HG02885 (cell line): ENCODE measurements around the gene CEACAM16.
A peak's percentile ranks its signal among the peaks of the same experiment; 100 is the strongest.

Source experiments
- ATAC-seq: cut with Tn5 transposase; IDR thresholded peaks from one replicate; pipeline ENCODE4 v1.9.1; 2021; ENCODE audit warnings: mild to moderate bottlenecking; ENCODE audit not compliant: unreplicated experiment, poor library complexity

Gene CEACAM16

DNA sequence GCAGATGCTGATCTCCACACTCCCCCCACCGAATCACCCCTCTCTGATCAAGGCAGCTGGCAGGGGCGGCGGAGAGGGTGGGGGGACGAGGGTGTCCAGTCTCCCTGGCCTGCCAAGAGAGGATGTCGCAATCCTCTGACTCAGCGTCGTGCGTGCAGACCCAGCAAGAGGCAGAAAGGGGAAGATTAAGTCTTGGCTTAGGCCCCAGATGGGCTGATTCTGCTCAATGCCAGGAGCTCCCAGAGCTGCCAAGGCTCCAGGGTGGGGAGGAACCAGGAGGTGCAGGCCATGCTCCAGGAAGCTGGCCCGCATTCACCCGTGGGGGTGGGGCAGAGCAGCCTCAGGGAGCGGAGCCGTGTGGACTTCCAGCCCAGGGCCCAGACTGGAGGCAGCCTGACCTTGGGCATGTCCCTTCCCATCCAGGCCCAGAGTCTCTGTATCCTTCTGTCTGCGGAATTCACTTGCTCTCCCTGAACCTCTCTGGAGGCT lies 42.9 kb downstream of the CEACAM16 start:
- no peak for ATAC-seq

DNA sequence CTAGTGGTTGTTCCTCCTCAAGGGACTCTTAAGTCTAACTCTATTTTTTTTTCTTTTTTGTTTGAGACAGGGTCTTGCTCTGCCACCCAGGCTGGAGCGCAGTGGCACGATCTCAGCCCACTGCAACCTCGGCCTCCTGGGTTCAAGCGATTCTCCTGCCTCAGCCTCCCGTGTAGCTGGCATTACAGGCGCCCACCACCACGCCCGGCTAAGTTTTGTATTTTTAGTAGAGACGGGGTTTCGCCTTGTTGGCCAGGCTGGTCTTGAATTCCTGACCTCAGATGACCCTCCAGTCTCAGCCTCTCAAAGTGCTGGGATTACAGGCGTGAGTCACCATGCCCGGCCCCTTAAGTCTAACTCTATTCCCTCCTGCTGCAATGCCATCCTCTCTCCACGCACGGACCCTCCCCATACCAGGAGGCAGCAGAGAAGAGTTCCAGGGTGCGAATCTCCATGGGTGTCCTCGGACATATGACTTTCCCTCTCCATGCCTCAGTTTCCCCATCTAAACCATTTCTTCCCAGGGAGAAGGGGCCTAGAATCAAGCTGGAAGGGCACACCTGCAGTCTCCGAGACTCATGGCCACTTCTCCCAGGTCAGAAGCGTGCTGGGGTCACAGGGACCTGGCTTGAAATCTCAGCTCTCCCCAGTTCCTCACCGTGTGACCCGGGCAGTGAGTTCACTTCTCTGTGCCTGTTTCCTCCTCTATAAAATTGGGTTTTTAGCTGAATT lies 43.5 kb downstream of the CEACAM16 start:
- ATAC-seq = no peak

DNA sequence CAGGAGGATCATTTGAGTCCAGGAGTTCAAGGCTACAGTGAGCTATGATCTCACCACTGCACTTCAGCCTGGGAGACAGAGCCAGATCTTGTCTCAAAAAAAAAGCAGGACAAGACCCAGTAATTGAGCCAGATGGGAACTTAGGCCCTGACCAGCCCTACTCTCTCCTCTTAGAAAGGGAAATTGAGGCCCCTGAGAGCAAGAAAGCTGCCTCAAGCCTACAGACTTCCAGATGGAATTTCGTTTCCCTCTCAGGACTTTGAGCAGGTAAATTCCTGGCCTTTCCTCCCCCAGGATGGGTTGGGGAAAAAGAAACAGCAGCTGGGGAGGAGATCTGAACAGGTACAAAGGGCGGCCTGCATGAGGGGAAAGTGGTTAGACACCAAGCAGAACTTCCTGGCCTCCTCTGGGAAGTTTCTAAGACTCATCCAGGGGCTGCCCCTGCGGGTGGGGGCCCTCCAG lies 46.0 kb downstream of the CEACAM16 start:
- ATAC-seq = no peak

DNA sequence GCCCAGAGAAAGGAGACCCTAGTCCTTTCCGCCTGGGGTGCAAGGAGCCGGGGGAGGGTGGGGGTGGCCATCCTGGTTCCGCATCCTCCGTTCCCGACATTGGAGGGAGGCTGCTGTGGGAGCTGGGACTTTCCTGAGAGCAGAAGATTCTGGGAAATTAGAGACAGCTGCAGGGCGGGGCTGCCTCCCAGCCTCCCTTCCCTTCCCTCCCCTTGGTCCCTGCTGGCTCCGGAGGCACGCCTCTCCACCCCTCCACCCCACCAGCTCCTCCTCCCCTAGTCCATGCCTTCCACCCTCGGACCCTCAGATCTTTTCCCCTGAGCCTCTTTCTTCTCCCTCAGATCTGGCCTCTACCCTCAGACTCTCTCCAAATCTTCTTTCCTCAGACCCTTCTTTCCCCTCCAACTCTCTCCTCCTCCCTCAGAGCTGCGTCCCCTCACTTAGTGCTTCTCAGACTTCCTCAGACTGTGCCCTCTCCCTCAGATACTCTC lies 46.4 kb downstream of the CEACAM16 start:
- no peak for ATAC-seq

DNA sequence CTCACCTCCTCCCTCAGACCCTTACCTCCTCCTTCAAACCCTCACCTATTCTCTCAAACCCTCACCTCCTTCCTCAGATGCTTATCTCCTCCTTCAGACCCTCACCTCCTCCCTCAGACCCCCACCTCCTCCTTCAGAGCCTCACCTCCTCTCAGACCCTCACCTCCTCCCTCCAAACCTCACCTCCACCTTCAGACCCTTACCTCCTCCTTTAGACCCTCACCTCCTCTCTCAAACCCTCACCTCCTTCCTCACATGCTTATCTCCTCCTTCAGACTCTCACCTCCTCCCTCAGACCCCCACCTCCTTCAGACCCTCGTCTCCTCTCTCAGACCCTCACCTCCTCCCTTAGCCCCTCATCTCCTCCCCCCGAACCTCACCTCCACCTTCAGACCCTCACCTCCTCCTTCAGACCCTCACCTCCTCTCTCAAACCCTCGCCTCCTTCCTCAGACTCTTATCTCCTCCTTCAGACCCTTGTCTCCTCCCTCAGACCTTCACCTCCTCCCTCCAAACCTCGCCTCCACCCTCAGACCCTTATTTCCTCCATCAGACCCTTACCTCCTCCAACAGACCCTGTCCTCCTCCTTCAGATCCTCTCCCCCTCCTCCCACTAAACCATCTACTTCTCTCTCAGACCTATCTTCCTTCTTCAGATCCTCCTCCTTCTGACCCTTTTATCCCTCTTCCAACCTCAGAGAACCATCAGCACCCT lies 47.1 kb downstream of the CEACAM16 start:
- no peak for ATAC-seq

DNA sequence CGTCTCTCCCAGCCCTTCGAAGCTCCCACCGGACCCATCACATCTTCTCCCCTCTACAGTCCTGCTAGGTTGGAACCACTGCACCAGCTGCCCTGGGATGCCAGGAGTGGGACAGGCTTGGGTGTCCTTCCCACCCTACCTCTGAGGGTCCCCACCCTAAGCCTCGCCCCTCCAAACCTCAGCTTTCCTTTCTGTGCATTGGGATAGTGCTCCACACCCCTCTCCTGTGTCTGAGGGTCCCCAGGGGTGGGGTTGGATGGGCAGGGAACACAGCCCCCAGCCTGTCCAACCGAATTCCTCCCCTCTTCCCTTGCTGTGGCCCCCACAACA lies 47.6 kb downstream of the CEACAM16 start:
- ATAC-seq = no peak

DNA sequence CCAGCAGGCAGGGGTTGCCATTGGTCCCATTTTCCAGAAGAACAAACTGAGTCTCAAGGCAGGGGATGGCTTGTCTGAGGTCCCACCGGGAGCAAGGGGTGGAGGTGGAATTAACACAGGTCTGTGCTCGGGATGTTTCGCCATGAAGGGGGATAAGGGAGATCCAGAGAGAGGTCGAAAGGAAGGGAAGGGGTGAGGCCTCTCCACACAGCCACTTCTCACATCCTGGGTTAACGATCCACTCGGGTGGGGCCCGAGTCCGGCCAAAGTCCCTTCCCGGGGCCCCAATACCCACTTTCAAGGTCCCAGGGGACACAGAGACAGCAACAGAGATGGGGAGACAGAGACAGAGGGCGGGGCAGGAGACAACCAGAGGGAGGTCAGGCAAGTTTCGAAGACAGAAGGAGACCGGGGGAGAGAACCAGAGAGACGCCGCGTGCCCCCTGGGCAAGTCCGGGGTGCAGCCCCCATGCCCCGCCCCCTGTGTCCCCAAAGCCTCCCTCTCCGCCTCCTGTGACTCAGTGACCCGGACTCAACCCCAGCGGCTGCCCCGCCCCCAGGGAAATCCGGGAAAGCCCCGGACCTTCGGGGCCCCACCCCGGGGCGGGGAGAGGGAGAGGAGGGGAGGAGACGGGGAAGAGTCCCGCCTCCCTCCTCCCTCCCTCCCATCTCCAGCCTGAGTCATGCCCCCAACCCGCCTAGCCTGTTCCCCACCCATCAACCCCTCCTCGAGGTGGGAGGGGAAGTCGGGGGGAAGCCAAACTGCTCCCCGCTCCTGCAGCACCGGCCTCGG lies 48.2 kb downstream of the CEACAM16 start:
- peak; percentile 59 for ATAC-seq

DNA sequence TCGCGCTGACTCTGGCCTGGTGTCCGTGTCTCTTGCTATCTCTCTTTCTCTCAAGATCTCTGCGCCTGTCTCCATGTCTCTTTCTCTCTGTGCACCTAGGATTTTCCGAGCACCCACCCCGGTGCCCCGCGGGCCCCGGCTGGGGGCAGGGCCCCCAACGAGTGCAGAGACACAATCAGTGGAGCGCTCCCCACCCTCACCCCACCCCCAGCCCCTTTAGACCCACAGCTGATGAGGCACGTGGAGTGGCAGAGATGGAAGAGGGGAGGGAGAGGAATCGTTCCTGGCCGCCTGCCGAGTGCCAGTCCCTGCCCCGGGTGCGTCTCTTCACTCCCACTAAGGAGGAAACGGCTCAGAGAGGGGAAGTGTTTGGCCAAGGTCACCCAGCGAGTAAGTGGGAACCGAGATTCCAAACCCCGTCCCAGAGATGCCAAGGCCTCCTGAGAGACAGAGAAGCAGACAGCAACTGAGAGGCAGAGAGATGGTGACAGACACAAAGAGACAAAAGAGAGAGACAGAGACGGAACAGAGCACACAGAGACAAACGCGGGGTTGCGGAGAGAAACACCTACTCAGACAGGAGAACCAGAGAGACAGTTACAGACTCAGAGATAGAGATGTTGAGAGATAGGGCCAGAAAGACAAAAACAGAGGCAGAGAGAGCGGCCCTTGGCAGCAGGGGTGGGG lies 48.9 kb downstream of the CEACAM16 start:
- ATAC-seq = peak; percentile 27

DNA sequence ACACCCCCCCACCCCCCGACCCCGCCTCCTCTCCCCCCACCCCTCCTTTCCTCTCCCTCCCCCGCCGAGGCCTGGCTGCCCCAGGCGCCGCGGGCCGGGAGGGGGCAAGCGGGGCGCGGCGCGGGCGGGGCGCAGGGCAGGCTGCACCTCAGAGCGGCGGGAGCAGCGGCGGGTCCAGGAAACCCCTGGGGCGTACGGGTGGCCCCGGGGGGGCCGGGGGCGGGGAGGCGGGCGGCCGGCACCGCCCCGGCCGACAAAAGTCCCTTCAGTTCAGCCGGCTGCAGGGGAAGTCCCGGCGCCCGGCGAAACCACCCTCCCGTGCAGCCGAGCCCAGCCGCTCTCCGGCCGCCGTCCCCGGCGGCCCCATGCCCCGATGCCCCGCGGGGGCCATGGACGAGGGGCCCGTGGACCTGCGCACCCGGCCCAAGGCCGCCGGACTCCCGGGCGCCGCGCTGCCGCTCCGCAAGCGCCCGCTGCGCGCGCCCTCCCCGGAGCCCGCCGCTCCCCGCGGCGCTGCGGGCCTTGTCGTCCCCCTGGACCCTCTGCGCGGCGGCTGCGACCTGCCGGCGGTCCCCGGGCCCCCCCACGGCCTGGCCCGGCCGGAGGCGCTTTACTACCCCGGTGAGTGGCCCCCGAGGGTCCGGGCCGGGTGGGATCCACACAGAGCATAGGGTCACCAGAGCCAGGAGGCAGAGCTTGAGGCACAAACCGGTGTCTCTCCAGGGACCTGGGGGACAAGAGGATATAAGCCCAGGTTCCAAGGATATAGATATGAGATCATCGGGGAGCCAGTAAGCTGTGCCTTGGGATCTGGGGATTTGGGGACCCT lies 49.7 kb downstream of the CEACAM16 start, which contains the start of gene BCL3:
TSS of gene BCL3 (plus strand) at position 283 of the 829 bp plus-strand sequence. CDS start at position 366, 83 bp downstream.
- peak; percentile 43 for ATAC-seq

DNA sequence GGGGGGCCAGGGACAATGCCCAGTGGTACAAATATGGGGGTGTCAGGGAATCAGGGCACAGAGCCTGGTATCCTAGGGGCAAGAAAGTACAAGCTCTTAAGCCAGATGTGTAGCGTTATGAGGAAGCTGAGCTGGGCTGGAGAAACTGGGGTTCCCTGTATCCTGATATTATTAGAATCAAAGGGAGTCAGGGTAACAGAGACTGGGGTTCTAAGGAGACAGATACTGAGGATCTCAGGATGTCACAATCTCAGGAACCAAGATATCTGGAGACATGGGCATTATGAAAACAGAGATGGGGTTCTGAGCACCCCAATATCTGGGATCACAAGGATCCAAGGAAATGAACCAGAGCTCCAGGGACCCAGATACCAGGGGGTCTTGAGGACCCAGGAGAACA lies 50.3 kb downstream of the CEACAM16 start:
- ATAC-seq = no peak

DNA sequence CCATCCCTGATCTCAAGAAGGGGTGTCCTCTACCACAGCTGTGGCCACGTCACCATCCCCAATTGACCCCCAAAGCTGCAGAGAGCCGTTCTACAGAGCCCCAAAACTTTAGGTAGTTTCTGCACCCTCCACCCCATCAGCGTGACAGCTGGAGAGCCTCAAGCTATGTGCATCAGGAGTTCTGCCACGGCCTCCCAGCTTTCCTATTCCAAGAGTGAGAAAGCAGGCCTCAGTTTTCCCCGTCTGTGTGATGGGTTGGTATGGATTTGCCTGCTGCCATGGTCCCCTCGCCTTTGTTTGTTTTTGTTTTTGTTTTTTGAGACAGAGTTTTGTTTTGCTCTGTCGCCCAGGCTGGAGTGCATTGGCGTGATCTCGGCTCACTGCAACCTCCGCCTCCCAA lies 51.0 kb downstream of the CEACAM16 start:
- ATAC-seq = no peak

DNA sequence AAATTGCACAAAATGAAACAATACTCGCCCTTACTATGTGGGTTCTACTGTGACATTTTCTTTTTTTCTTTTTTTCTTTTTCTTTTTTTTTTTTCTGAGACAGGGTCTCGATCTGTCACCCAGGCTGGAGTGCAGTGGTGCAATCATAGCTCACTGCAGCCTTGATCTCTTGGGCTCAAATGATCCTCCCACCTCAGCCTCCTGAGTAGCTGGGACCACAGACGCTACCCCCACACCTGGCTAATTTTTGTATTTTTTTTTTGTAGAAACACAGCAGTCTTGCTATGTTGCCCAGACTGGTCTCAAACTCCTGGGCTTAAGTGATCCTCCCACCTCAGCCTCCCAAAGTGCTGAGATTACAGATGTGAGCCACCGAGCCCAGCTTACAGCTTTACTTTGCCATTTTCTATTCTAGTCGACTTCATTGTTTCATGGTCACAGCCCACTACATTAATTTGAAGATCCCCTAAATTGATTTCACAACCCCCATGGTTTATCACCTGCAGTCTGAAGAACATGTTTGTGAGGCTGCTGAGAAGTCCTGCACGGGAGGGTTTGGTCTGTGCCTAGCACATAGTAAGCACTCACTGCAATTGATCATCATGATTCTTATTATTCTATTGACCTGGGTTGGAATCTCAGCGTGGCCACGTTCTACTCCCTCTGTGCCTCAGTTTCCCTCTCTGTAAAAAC lies 53.3 kb downstream of the CEACAM16 start:
- no peak for ATAC-seq

DNA sequence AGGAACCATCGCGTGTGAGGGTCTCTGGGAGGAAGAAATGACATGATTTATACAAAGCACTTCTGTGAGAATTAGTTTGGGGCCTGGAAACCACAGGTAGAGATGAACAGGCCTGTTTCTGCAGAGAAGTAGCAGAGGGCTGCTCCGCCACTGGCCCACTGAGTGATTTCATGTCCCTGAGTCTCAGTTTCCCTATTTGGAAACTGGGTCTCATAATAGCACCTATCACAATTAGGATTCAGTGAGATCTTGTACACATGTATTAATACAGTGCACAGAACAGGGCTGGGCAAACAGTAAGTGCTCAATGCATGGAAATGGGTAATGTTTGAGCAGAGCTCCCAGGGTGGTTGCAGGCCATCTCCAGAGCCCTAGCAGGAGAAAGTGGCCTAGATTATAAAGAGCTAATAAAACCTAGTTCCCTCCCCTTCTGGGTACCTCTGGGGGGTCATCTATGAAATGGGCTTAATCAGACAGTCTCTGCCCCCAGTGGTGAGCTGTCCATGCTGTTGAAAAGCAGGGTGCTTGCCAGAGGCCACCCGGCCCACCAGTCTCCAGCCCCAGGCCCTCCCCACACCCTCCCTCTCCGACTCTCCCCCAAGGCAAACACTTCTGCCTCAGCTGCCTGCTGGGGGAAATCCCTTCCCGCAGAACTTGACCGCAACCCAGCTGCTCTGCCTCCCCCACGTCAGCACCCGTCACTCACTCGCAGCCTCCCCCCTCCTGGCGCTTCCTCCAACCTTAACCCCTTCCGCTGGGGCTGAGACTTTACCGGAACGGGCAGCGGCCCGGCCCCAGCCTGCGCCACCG lies 54.1 kb downstream of the CEACAM16 start:
- peak; percentile 75 for ATAC-seq

DNA sequence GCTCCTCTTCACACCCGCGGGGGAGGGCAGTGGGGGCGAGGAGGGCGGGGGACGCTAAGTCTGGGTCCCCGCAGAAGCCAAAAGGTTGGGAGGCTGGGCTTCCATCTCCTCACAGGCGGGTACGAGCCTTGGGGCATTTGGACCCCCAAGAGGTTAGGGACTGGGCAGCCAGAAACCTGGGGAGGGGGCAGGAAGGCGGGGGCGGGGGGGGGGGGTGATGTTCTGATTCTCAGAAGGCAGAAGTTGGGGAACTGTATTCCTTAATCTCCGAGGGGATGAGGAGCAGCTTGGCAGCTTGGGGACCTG lies 54.6 kb downstream of the CEACAM16 start:
- ATAC-seq = no peak

DNA sequence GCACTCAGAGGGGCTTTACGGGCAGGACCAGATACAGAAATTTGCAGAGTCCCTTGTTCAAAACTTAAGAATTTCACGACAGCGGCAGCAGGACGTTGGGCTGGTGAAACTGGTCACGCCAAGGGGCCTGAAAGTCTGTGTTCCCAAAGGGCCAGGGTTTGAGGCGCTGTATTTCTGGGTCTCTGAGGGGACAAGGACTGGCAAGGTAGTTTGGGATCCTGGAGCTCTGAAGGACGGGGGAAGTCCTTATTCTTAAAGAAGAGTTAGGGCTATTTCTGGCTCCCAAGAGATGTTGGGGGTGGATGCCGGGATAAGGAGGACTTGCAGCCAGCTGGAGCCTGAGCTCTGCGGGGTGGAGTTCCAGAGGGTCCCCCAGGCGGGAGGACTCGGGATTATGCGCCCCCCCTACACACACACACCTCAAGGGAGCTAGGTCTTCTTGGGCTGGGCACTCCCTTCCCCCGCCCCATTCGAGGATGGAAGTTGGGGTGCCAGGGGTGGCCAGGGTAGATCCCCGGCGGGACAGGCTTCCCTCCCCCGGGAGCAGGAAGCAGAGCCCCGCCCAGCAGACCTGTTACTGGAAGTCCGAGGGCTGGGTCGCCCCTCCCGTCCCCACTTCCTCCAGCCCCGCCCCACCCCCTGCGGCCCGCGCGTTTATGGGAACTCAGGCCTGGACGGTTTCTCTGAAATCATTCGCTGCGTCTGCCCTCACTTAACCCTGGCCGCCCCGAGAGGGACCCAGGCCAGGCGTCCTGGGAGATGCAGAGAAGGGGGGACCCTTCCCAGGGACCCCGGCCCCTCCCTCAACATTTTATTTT lies 55.2 kb downstream of the CEACAM16 start:
- peak; percentile 38 for ATAC-seq

DNA sequence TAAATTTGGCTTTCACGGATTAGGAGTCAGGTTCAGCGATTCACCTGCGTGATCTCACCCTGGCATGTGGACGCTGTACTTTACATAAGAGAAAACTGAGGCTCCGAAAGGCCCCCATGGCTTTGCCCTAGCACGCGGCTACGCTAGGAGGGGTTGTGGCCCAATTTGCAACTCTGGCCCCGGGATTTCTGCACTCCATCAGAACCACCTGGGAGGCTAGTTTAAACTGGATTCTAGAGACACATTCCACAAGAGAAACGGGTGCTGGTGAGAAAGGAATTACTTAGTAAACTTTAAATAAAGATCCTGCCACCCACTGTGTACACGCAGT lies 55.8 kb downstream of the CEACAM16 start:
- no peak for ATAC-seq

DNA sequence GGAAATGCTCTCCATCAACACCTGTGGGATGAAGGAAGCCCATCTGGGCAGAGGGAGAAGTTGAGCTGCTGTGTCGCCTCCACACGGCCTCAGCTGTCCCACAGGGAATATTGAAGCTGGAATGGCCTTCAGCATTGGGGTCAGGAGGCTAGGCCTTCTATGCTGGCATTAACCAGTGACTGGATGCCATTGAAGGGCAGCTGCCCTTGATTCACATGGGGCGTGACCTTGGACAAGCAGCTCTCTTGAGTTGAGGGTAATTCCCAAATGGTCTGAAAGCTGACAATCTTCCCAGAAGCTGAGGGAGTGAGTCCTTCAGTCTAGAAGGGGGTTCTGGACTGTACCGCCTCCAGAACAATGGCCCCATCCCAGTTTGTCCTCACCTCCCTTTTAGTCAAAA lies 56.3 kb downstream of the CEACAM16 start:
- ATAC-seq = no peak
